GM12874 (cell line): Measurements from ENCODE around the gene TMEM106B.

ENCODE experiments used
- CTCF ChIP-seq: IDR thresholded peaks from 2 replicates; pipeline ENCODE4 v1.5.1; 2011; ENCODE audit warnings: low read depth, mild to moderate bottlenecking, control low read depth, low read length, moderate library complexity; ENCODE audit not compliant: insufficient read depth

The TMEM106B gene

GRCh38 chr7:12287901-12288300 lies 76.8 kb downstream of the TMEM106B start:
- TF ChIP-seq CTCF = no peak

GRCh38 chr7:12289996-12290395 lies 78.9 kb downstream of the TMEM106B start:
- TF ChIP-seq CTCF = no peak

- TF ChIP-seq CTCF = no peak
These were observed 79.7 kb downstream of the TMEM106B start for GRCh38 chr7:12290761-12291160.

GRCh38 chr7:12291870-12292269 lies 80.8 kb downstream of the TMEM106B start:
- 0 out of 2 replicates have a peak, but pooled peaks have one; percentile 22 for TF ChIP-seq CTCF
